Neural crest cell (in vitro differentiated cells): ENCODE data around the gene MACROD1. TPM values are rescaled to one million over a fixed set of nuclear protein-coding genes. Genes with fewer than 3 reads are reported as not detected.

Experiments used
- DNase-seq: peaks from one replicate; pipeline ENCODE4 v3.0.0; 2021; ENCODE audit warnings: low read depth, mixed read lengths, low spot score
- H3K27ac Mint-ChIP-seq: one replicate; pipeline ENCODE4 v1.8.0; 2021; ENCODE audit warnings: mild to moderate bottlenecking, mixed read lengths; ENCODE audit not compliant: unreplicated experiment
- H3K27me3 Mint-ChIP-seq: 2 replicates; pipeline ENCODE4 v1.8.0; 2021; ENCODE audit warnings: low read depth, mild to moderate bottlenecking, mixed read lengths
- H3K36me3 Mint-ChIP-seq: 2 replicates; pipeline ENCODE4 v1.8.0; 2021; ENCODE audit warnings: low read depth, mild to moderate bottlenecking, mixed read lengths
- H3K4me1 Mint-ChIP-seq: 2 replicates; pipeline ENCODE4 v1.8.0; 2021; ENCODE audit warnings: mixed read lengths
- H3K4me3 Mint-ChIP-seq: one replicate; pipeline ENCODE4 v1.8.0; 2021; ENCODE audit warnings: mild to moderate bottlenecking, mixed read lengths
- H3K9me3 Mint-ChIP-seq: 2 replicates; pipeline ENCODE4 v1.8.0; 2021; ENCODE audit warnings: mixed read lengths
- long read RNA-seq: library from polyadenylated mRNA; unstranded; transcript quantifications from one replicate; pipeline ENCODE4 v2.0.0, GENCODE V29; 2020
- total RNA-seq: library from RNA; stranded (reverse); gene quantifications from 2 replicates; pipeline ENCODE4 v1.2.1, GENCODE V29; 2021
- TF ChIP-seq, protein P1 (sequence below): fragments of 200-600 bp; sonication (generic); conservative IDR thresholded peaks from 2 replicates; pipeline ENCODE4 v1.5.0; 2021; ENCODE audit warnings: antibody characterized with exemption, mild to moderate bottlenecking

Gene MACROD1
- total RNA-seq = 22.1 and 26.1 TPM in 2 replicates
- long read RNA-seq, partial matches to known transcripts = 0 of 1 reads
- long read RNA-seq, other reads (novel, unspliced or antisense) = 1 of 1 reads

GRCh38 chr11:64165842-64166635, at the start of gene MACROD1:
MACROD1 (minus strand) TSS chr11:64166113; CDS start chr11:64165994, 119 bp downstream.
- peaks cover 3% of the 10 kb centered on the region for H3K36me3 Mint-ChIP-seq
- H3K27ac Mint-ChIP-seq = peak within 1 kb of the TSS; percentile 57
- TF ChIP-seq, protein P1, sequence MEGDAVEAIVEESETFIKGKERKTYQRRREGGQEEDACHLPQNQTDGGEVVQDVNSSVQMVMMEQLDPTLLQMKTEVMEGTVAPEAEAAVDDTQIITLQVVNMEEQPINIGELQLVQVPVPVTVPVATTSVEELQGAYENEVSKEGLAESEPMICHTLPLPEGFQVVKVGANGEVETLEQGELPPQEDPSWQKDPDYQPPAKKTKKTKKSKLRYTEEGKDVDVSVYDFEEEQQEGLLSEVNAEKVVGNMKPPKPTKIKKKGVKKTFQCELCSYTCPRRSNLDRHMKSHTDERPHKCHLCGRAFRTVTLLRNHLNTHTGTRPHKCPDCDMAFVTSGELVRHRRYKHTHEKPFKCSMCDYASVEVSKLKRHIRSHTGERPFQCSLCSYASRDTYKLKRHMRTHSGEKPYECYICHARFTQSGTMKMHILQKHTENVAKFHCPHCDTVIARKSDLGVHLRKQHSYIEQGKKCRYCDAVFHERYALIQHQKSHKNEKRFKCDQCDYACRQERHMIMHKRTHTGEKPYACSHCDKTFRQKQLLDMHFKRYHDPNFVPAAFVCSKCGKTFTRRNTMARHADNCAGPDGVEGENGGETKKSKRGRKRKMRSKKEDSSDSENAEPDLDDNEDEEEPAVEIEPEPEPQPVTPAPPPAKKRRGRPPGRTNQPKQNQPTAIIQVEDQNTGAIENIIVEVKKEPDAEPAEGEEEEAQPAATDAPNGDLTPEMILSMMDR = no peak
- peaks cover 29% of the 10 kb centered on the region for H3K4me1 Mint-ChIP-seq
- no peaks in the 10 kb centered on the region for H3K9me3 Mint-ChIP-seq
- peak within 1 kb of the TSS; percentile 89 for H3K4me3 Mint-ChIP-seq
- peak; percentile 73 for DNase-seq
- H3K27me3 Mint-ChIP-seq = no peaks in the 10 kb centered on the region

DNA sequence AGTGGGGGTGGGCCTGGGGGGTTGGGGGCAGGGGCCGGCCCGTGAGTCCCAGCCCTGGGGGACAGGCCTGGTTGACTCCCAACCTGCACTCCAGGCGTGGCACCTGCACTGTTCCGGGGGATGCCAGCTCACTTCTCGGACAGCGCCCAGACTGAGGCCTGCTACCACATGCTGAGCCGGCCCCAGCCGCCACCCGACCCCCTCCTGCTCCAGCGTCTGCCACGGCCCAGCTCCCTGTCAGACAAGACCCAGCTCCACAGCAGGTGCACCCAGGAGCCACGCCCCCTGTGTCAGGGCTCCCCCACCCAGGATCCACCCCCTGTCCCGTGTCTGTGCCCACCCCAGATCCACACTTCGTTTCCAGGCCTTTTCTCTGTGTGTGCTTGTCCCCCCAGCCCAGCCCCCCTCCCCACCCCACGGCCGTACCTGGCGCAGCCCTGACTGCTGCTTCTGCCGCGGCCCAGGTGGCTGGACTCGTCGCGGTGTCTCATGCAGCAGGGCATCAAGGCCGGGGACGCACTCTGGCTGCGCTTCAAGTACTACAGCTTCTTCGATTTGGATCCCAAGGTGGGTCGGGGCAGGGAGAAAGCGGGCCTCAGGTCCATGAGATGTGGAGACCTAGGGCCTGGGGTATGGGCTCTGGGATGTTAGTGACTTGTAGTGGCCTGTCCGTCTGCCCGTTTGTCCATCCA, 45.4 kb upstream of the MACROD1 start:
- Mint-ChIP-seq H3K4me1 (peaks cover 4% of the 10 kb centered on the region), H3K9me3 (no peaks in the 10 kb centered on the region), H3K36me3 (peaks cover 4% of the 10 kb centered on the region), H3K27me3 (no peaks in the 10 kb centered on the region), H3K4me3 (no peak overlapping the region), H3K27ac (peak overlapping the region; percentile 67)
- DNase-seq = no peak
- TF ChIP-seq, protein P1 = no peak

DNA sequence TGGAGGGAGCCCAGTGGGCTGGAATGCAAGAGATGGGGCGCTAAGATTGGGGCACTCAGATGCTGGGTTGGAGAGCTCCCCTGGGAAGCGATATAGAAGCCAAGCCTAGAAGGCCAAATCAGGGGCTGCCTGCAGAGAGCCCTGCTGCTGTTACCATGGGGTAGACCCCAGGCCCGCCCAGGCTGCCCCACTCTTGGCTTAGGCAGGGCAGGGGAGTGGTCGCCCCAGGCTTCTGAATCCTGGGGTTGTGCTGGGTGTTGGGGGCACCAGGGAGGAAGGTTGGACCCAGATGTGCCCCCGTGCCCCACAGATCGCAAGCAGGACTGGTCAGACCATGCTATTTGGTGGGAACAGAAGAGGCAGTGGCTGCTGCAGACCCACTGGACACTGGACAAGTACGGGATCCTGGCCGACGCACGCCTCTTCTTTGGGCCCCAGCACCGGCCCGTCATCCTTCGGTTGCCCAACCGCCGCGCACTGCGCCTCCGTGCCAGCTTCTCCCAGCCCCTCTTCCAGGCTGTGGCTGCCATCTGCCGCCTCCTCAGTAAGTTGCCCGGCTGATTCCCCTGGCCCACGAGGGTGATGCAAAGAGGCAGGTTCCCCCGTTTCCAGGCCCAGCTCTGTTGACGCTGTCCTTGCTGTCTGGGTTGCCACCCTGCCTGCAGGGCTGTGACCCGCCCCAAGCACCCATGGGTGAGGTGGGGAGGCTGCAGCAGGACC, 44.5 kb upstream of the MACROD1 start:
- TF ChIP-seq, protein P1 = no peak
- peak overlapping the region; percentile 88 for H3K27ac Mint-ChIP-seq
- peaks cover 4% of the 10 kb centered on the region for H3K4me1 Mint-ChIP-seq

GRCh38 chr11:64209563-64209843, 43.6 kb upstream of the MACROD1 start:
- TF ChIP-seq, protein P1 = no peak
- Mint-ChIP-seq H3K4me1 (peaks cover 7% of the 10 kb centered on the region), H3K9me3 (no peaks in the 10 kb centered on the region), H3K27me3 (no peaks in the 10 kb centered on the region), H3K27ac (no peak overlapping the region), H3K36me3 (peaks cover 3% of the 10 kb centered on the region), H3K4me3 (no peak overlapping the region)
- DNase-seq = no peak

More for the DNA sequence above, 44.5 kb upstream of the MACROD1 start:
- no peaks in the 10 kb centered on the region for H3K27me3 Mint-ChIP-seq
- H3K9me3 Mint-ChIP-seq = no peaks in the 10 kb centered on the region
- H3K4me3 Mint-ChIP-seq = no peak overlapping the region
- DNase-seq = no peak
- H3K36me3 Mint-ChIP-seq = peaks cover 4% of the 10 kb centered on the region

DNA sequence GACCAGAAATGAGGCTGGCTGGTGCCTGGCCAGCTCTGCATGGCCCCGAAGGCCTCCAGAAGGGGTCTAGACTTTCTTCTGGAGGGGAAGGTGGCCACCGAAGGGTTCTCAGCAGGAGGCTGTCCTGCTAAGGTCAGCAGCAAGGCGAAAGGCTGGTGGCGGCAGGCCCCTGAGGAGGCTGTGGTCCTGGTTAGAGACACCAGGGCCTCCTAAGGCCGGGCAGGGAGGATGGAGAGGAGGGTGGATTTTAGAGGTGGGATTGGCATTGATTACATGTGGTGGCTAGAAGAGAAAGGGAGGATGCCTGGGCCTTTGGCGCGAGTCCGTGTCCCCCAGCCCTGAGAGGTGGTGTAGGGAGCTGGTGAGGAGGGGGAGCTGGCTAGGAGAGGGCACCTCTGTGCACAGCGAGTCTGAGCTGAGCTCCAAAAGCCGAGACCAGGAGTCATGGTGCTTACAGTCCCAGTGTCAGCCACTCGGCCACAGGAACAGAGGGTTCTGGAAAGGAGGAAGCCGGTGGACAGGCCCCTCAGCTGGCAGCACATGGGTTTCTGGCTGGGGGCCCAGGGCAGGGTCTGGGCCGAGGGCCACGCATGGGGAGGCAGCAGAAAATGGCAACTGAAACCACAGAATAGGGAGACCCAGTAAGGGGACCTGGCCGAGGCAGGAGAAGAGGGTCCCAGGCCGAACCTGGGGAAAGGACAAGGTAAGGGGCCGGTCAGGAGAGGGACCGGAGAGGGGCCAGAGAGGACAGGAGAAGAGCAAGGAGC, 43.1 kb upstream of the MACROD1 start:
- no peak for DNase-seq
- Mint-ChIP-seq H3K4me3 (peak overlapping the region; percentile 66), H3K36me3 (peaks cover 6% of the 10 kb centered on the region), H3K4me1 (peaks cover 9% of the 10 kb centered on the region), H3K27ac (no peak overlapping the region), H3K9me3 (no peaks in the 10 kb centered on the region), H3K27me3 (no peaks in the 10 kb centered on the region)
- TF ChIP-seq, protein P1 = no peak
